K562 (cell line): ENCODE data around the gene KRT36. TPM values are rescaled to one million over a fixed set of nuclear protein-coding genes. Genes with fewer than 3 reads are reported as not detected.
A peak's percentile ranks its signal among the peaks of the same experiment; 100 is the strongest.

Source experiments
- EP400 ChIP-seq: fragments of 450-650 bp; IDR thresholded peaks from 2 replicates; pipeline ENCODE4 v1.6.1; 2017; ENCODE audit warnings: antibody characterized with exemption, mild to moderate bottlenecking, moderate library complexity
- FOXA1 ChIP-seq: fragments of 450-650 bp; IDR thresholded peaks from 2 replicates; pipeline ENCODE4 v1.6.1; 2016; ENCODE audit warnings: mild to moderate bottlenecking, borderline replicate concordance
- MED1 ChIP-seq: sonication (generic); formaldehyde crosslinking; IDR thresholded peaks from 2 replicates; pipeline ENCODE4 v1.8.1; 2023; ENCODE audit warnings: missing genetic modification reagents, borderline replicate concordance
- NCOA1 ChIP-seq: fragments of 450-650 bp; IDR thresholded peaks from 2 replicates; pipeline ENCODE4 v1.6.1; 2016; ENCODE audit warnings: low read depth
- NRF1 ChIP-seq, 2 experiments: fragments of 450-650 bp; IDR thresholded peaks in 1 of 2; conservative IDR thresholded peaks in 1 of 2; 2 replicates each; pipeline ENCODE4 v1.6.1; 2014; ENCODE audit warnings: mild to moderate bottlenecking in 2 of 2
- POLR2AphosphoS5 ChIP-seq: IDR thresholded peaks from 2 replicates; pipeline ENCODE4 v1.6.1; 2011; ENCODE audit warnings: mild to moderate bottlenecking, low read depth, low read length, moderate library complexity; ENCODE audit not compliant: control insufficient read depth, insufficient read depth
- RBM39 ChIP-seq: fragments of 200-400 bp; formaldehyde crosslinking; optimal IDR thresholded peaks from 2 replicates; pipeline ENCODE3; 2018; ENCODE audit warnings: low read depth, low read length
- SMAD2 ChIP-seq: fragments of 150-350 bp; IDR thresholded peaks from 2 replicates; pipeline ENCODE4 v1.6.1; 2014; ENCODE audit warnings: low read depth, mild to moderate bottlenecking, low read length
- SRSF9 ChIP-seq: fragments of 200-400 bp; formaldehyde crosslinking; IDR thresholded peaks from 2 replicates; pipeline ENCODE4 v1.6.1; 2017; ENCODE audit warnings: low read depth, low read length, borderline replicate concordance
- TAF7 ChIP-seq: fragments of 450-650 bp; IDR thresholded peaks from 2 replicates; pipeline ENCODE4 v1.6.1; 2016; ENCODE audit warnings: missing genetic modification characterization, missing compliant biosample characterization
- ZKSCAN3 ChIP-seq: fragments of 250-450 bp; sonication (Bioruptor Pico); IDR thresholded peaks from 2 replicates; pipeline ENCODE4 v1.4.0; 2020
- ZNF324 ChIP-seq: fragments of 250-450 bp; sonication (Bioruptor Pico); IDR thresholded peaks from 2 replicates; pipeline ENCODE4 v1.4.0; 2020; ENCODE audit warnings: mild to moderate bottlenecking
- ZNF583 ChIP-seq: fragments of 250-450 bp; sonication (Bioruptor Pico); IDR thresholded peaks from 2 replicates; pipeline ENCODE4 v1.4.0; 2020
- ZNF586 ChIP-seq: fragments of 450-650 bp; formaldehyde crosslinking; conservative IDR thresholded peaks from 2 replicates; pipeline ENCODE4 v1.4.0; 2020; ENCODE audit warnings: mild to moderate bottlenecking, moderate library complexity
- polyA plus RNA-seq, 8 experiments: library from polyadenylated mRNA; depleted of rRNA in 4 of 8; stranded (reverse) in 5 of 8; unstranded in 3 of 8; fragments of >200 nt; fragmentation: Nextera tagmentation in 2 of 8; fragmentation: Illumina TruSeq in 1 of 8; extraction: Ambion mirVana in 2 of 8; extraction: Trizol in 1 of 8; gene quantifications; 2 replicates each; pipeline versions ENCODE4 v1.2.1 to v1.2.3, GENCODE V29; 2011 to 2014; ENCODE audit warnings: inconsistent platforms in 1 of 8, missing spikeins in 1 of 8
- total RNA-seq, 7 experiments: library from RNA; depleted of rRNA in 6 of 7; stranded (reverse); fragments of >200 nt in 6 of 7; fragmentation: Illumina TruSeq in 2 of 7; extraction: Trizol in 2 of 7; gene quantifications; 2 replicates each; pipeline versions ENCODE4 v1.2.1 to v1.2.3, GENCODE V29; 2011 to 2021; ENCODE audit warnings: low replicate concordance in 1 of 7
- TF ChIP-seq, protein P1 (sequence below), 2 experiments: fragments of 450-650 bp; formaldehyde crosslinking in 1 of 2; IDR thresholded peaks; 2 replicates each; pipeline versions ENCODE4 v1.4.0 to v1.6.1; 2014 to 2020; ENCODE audit warnings: mild to moderate bottlenecking in 2 of 2, borderline replicate concordance in 1 of 2, low read depth in 1 of 2
- TF ChIP-seq, protein P2 (sequence below), 2 experiments: IDR thresholded peaks in 1 of 2; conservative IDR thresholded peaks in 1 of 2; 2 replicates each; pipeline ENCODE4 v1.6.1; 2016; ENCODE audit warnings: low read depth in 2 of 2, mild to moderate bottlenecking in 1 of 2, missing compliant biosample characterization in 1 of 2, missing genetic modification characterization in 1 of 2, moderate library complexity in 1 of 2

The KRT36 gene
- total and polyA plus RNA-seq, 9 of the 15 experiments (the other 6 are each of a cell fraction or from before 2014, with no cell fraction given) = 0.04 TPM; not detected in 8

DNA sequence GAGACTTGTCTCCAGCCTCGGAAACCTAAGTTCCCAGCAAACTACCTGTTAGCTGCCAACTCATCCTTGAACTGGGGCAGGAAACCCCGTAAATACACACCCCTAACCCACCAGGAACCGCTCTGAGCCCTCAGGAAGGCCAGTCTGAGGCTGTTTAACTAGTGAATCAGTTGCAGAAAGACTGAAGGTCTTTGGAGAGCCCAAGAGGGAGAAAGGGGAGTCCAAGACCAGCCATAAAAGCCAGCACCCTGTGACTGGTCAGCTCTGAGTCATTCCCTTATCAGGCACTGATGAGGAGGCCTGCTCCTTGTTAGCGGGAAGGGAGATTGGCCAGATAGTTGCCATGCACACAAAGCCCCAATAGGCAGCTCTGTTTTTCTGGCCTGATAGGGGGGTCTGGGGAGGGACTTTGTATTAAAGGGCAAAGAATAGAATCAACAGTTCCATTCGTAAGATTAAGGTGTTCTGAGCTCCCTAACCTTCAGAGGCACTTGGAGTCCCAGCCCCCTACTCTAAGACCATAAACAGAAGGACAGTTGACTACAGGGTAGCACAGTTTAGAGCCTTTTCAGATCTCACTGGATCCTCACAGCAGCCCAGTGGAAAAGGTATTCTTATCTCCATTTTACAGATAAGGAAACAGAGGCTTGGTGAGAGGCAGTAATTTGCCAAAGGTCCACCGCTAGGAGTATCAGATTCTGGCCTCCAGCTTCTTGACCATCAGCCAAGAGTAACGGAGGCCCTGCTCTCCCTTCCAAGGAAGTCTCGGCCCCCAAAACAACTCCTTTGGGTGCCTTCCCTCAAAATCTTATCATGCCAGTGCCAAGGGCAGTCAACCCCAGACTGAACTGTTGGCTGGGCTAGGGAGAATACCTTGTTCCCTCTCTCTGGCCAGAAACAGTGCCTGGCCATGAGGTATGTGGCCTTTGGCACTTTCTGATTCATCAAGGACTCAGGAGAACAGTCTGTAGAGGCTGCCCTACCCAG is 40.6 kb upstream of the KRT36 start (continued):
- TF ChIP-seq NRF1 (conservative IDR thresholded peaks at IDR 0.05 in 1 of 2, IDR thresholded peaks at IDR 0.05 in 1 of 2) = peak in 1 of 2 experiments; percentile 27; a peak in 1 of 4 replicates
- no peak for TF ChIP-seq SMAD2
- no peak for TF ChIP-seq FOXA1
- TF ChIP-seq NCOA1 = 0 out of 2 replicates have a peak, but pooled peaks have one; percentile 33
- peak; percentile 11; the same call in 1 of the 2 replicates for TF ChIP-seq ZNF583 (CRISPR knock-in tag)
- TF ChIP-seq, protein P1, sequence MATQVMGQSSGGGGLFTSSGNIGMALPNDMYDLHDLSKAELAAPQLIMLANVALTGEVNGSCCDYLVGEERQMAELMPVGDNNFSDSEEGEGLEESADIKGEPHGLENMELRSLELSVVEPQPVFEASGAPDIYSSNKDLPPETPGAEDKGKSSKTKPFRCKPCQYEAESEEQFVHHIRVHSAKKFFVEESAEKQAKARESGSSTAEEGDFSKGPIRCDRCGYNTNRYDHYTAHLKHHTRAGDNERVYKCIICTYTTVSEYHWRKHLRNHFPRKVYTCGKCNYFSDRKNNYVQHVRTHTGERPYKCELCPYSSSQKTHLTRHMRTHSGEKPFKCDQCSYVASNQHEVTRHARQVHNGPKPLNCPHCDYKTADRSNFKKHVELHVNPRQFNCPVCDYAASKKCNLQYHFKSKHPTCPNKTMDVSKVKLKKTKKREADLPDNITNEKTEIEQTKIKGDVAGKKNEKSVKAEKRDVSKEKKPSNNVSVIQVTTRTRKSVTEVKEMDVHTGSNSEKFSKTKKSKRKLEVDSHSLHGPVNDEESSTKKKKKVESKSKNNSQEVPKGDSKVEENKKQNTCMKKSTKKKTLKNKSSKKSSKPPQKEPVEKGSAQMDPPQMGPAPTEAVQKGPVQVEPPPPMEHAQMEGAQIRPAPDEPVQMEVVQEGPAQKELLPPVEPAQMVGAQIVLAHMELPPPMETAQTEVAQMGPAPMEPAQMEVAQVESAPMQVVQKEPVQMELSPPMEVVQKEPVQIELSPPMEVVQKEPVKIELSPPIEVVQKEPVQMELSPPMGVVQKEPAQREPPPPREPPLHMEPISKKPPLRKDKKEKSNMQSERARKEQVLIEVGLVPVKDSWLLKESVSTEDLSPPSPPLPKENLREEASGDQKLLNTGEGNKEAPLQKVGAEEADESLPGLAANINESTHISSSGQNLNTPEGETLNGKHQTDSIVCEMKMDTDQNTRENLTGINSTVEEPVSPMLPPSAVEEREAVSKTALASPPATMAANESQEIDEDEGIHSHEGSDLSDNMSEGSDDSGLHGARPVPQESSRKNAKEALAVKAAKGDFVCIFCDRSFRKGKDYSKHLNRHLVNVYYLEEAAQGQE (IDR thresholded peaks at IDR 0.05; ENCODE audit: borderline replicate concordance) = peak; percentile 77
- TF ChIP-seq, protein P1 (CRISPR knock-in tag; IDR thresholded peaks at IDR 0.05; ENCODE audit: low read depth) = no peak
- TF ChIP-seq SRSF9 = no peak
- peak; percentile 44; the same call in 1 of the 2 replicates for TF ChIP-seq POLR2AphosphoS5
- no peak for TF ChIP-seq RBM39
- TF ChIP-seq, protein P2, sequence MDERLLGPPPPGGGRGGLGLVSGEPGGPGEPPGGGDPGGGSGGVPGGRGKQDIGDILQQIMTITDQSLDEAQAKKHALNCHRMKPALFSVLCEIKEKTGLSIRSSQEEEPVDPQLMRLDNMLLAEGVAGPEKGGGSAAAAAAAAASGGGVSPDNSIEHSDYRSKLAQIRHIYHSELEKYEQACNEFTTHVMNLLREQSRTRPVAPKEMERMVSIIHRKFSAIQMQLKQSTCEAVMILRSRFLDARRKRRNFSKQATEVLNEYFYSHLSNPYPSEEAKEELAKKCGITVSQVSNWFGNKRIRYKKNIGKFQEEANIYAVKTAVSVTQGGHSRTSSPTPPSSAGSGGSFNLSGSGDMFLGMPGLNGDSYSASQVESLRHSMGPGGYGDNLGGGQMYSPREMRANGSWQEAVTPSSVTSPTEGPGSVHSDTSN (CRISPR knock-in tag; IDR thresholded peaks at IDR 0.05; ENCODE audit: low read depth) = no peak
- TF ChIP-seq, protein P2 (tag; conservative IDR thresholded peaks at IDR 0.05; ENCODE audit: low read depth) = no peak
- no peak for TF ChIP-seq ZNF324 (CRISPR knock-in tag)
- TF ChIP-seq ZKSCAN3 (CRISPR knock-in tag) = no peak
- TF ChIP-seq EP400 = peak; percentile 55
- no peak for TF ChIP-seq ZNF586 (CRISPR knock-in tag)
- no peak for TF ChIP-seq TAF7 (tag)
- no peak for TF ChIP-seq MED1 (CRISPR knock-in tag)
